Lung microvascular endothelial cell (primary cell): ENCODE results near the gene CLDN4. TPM values are rescaled to one million over a fixed set of nuclear protein-coding genes. Genes with fewer than 3 reads are reported as not detected.
"Not testable (repeated sequence)": the region's sequence is repeated elsewhere in the genome, so short reads cannot be mapped to it uniquely, and the experiment has no call there.

Experiments
- DNase-seq, 2 donors: peaks; one replicate each; pipeline versions ENCODE4 v3.0.0 to v3.0.0-alpha.2; 2010; ENCODE audit warnings: low read depth in 2 of 2
- total RNA-seq: library from RNA; depleted of rRNA; stranded (reverse); fragments of >200 nt; gene quantifications from 2 replicates; pipeline ENCODE4 v1.2.1, GENCODE V29; 2014

Gene CLDN4
- total RNA-seq, 1 donor from 2014 or later, result not detected

- no peak for DNase-seq
These were observed 6.8 kb upstream of the CLDN4 start for GRCh38 chr7:73823873-73824592.

GRCh38 chr7:73824986-73825385 is 5.8 kb upstream of the CLDN4 start:
- DNase-seq, result no peak

- DNase-seq, result peak in 1 of 2 donors; percentile 26
These were observed 3.2 kb upstream of the CLDN4 start for GRCh38 chr7:73827567-73828106.

- DNase-seq, result peak; percentile 56 to 69
These were observed 2.5 kb upstream of the CLDN4 start for GRCh38 chr7:73828107-73828803.

- no peak for DNase-seq
These were observed 1.8 kb upstream of the CLDN4 start for GRCh38 chr7:73828972-73829371.

GRCh38 chr7:73829505-73829904 is 1.3 kb upstream of the CLDN4 start:
- no peak for DNase-seq

- no peak for DNase-seq
These were observed 695 bp upstream of the CLDN4 start for GRCh38 chr7:73829921-73830680.

GRCh38 chr7:73831584-73831833 is 713 bp downstream of the CLDN4 start:
- DNase-seq, result no peak

- DNase-seq, result no peak
These were observed 1.2 kb downstream of the CLDN4 start for GRCh38 chr7:73831834-73832651.

- DNase-seq, result no peak
These were observed 2.0 kb downstream of the CLDN4 start for GRCh38 chr7:73832806-73833205.

GRCh38 chr7:73833251-73833919 is 2.6 kb downstream of the CLDN4 start:
- DNase-seq, result no peak

- no peak for DNase-seq
These were observed 3.9 kb downstream of the CLDN4 start for GRCh38 chr7:73834626-73835191.

GRCh38 chr7:73837167-73837566 is 6.4 kb downstream of the CLDN4 start:
- not testable (repeated sequence) for DNase-seq

- no peak for DNase-seq
These were observed 7.8 kb downstream of the CLDN4 start for GRCh38 chr7:73838642-73839041.

GRCh38 chr7:73839290-73839689 is 8.5 kb downstream of the CLDN4 start:
- DNase-seq, result no peak

- DNase-seq, result no peak
These were observed 9.2 kb downstream of the CLDN4 start for GRCh38 chr7:73839743-73840714.

- DNase-seq, result no peak
These were observed 10.1 kb downstream of the CLDN4 start for GRCh38 chr7:73840715-73841379.

- DNase-seq, result no peak
These were observed 10.9 kb downstream of the CLDN4 start for GRCh38 chr7:73841689-73842066.
